H9 (cell line): Measurements from ENCODE around the gene F13A1. TPM values are rescaled to one million over a fixed set of nuclear protein-coding genes. Genes with fewer than 3 reads are reported as not detected.

Source experiments
- DNase-seq: peaks from one replicate; pipeline ENCODE4 v3.0.0-alpha.2; 2017
- H2AFZ ChIP-seq: one replicate; pipeline ENCODE4 v1.6.1; 2013; ENCODE audit warnings: mild to moderate bottlenecking, low read length, control low read depth, moderate library complexity
- H2AK5ac ChIP-seq: 2 replicates; pipeline ENCODE4 v1.6.1; 2013; ENCODE audit warnings: low read length, control low read depth, mixed read lengths; ENCODE audit not compliant: insufficient read length
- H2BK120ac ChIP-seq: one replicate; pipeline ENCODE4 v1.6.1; 2013; ENCODE audit warnings: low read depth, mild to moderate bottlenecking, low read length, control low read depth, inconsistent platforms; ENCODE audit not compliant: poor library complexity, severe bottlenecking
- H2BK12ac ChIP-seq: 2 replicates; pipeline ENCODE4 v1.6.1; 2013; ENCODE audit warnings: low read length, control low read depth, mixed read lengths, low read depth; ENCODE audit not compliant: insufficient read length
- H2BK15ac ChIP-seq: 2 replicates; pipeline ENCODE4 v1.6.1; 2013; ENCODE audit warnings: low read depth, low read length, control low read depth
- H2BK20ac ChIP-seq: one replicate; pipeline ENCODE4 v1.6.1; 2013; ENCODE audit warnings: low read depth, mild to moderate bottlenecking, low read length, control low read depth, inconsistent platforms; ENCODE audit not compliant: poor library complexity, severe bottlenecking
- H2BK5ac ChIP-seq: 2 replicates; pipeline ENCODE4 v1.6.1; 2013; ENCODE audit warnings: low read length, control low read depth, mixed read lengths; ENCODE audit not compliant: insufficient read length
- H3K14ac ChIP-seq: 2 replicates; pipeline ENCODE4 v1.6.1; 2013; ENCODE audit warnings: low read length, control low read depth; ENCODE audit not compliant: insufficient read depth
- H3K18ac ChIP-seq: 2 replicates; pipeline ENCODE4 v1.6.1; 2013; ENCODE audit warnings: low read depth, mild to moderate bottlenecking, mixed read lengths, low read length, control low read depth; ENCODE audit not compliant: insufficient read length
- H3K23ac ChIP-seq: 2 replicates; pipeline ENCODE4 v1.6.1; 2013; ENCODE audit warnings: low read length, control low read depth, mixed read lengths, low read depth; ENCODE audit not compliant: insufficient read length
- H3K23me2 ChIP-seq: 2 replicates; pipeline ENCODE4 v1.6.1; 2013; ENCODE audit warnings: low read depth, mild to moderate bottlenecking, mixed read lengths, low read length, control low read depth; ENCODE audit not compliant: insufficient read length, poor library complexity, severe bottlenecking
- H3K27ac ChIP-seq: 2 replicates; pipeline ENCODE4 v1.5.1; 2013; ENCODE audit warnings: low read length, control low read depth, mixed read lengths, low read depth; ENCODE audit not compliant: insufficient read length
- H3K27me3 ChIP-seq: 2 replicates; pipeline ENCODE4 v1.6.1; 2013; ENCODE audit warnings: low read length, control low read depth, inconsistent platforms; ENCODE audit not compliant: insufficient read depth
- H3K4ac ChIP-seq: 2 replicates; pipeline ENCODE4 v1.6.1; 2013; ENCODE audit warnings: low read depth, mild to moderate bottlenecking, control low read depth, inconsistent platforms, low read length, moderate library complexity
- H3K4me1 ChIP-seq: 2 replicates; pipeline ENCODE4 v1.6.1; 2013; ENCODE audit warnings: low read length, control low read depth, inconsistent platforms; ENCODE audit not compliant: insufficient read depth
- H3K4me2 ChIP-seq: 2 replicates; pipeline ENCODE4 v1.6.1; 2013; ENCODE audit warnings: low read length, control low read depth, mixed read lengths; ENCODE audit not compliant: insufficient read length, insufficient read depth
- H3K56ac ChIP-seq: 2 replicates; pipeline ENCODE4 v1.6.1; 2013; ENCODE audit warnings: low read depth, mild to moderate bottlenecking, mixed read lengths, low read length, control low read depth; ENCODE audit not compliant: insufficient read length
- H3K79me1 ChIP-seq: 2 replicates; pipeline ENCODE4 v1.6.1; 2013; ENCODE audit warnings: low read depth, mild to moderate bottlenecking, moderate library complexity, low read length, control low read depth, inconsistent platforms; ENCODE audit not compliant: insufficient read depth, poor library complexity, severe bottlenecking
- H3K79me2 ChIP-seq: 2 replicates; pipeline ENCODE4 v1.6.1; 2013; ENCODE audit warnings: low read length, control low read depth, inconsistent platforms; ENCODE audit not compliant: insufficient read depth
- H3K9ac ChIP-seq: 2 replicates; pipeline ENCODE4 v1.6.1; 2013; ENCODE audit warnings: low read length, control low read depth, mixed read lengths; ENCODE audit not compliant: insufficient read length; ENCODE audit errors: extremely low read depth
- H3K9me3 ChIP-seq: one replicate; pipeline ENCODE4 v1.6.1; 2013; ENCODE audit warnings: low read depth, low read length, inconsistent platforms; ENCODE audit not compliant: control insufficient read depth
- H3T11ph ChIP-seq: one replicate; pipeline ENCODE4 v1.6.1; 2013; ENCODE audit warnings: mild to moderate bottlenecking, low read length, control low read depth, inconsistent platforms
- H4K20me1 ChIP-seq: one replicate; pipeline ENCODE4 v1.6.1; 2013; ENCODE audit not compliant: control insufficient read depth, insufficient read length, insufficient read depth
- H4K5ac ChIP-seq: 2 replicates; pipeline ENCODE4 v1.6.1; 2013; ENCODE audit warnings: low read depth, mild to moderate bottlenecking, mixed read lengths, low read length, control low read depth; ENCODE audit not compliant: insufficient read length
- H4K8ac ChIP-seq: replicated peaks from 2 replicates; pipeline ENCODE4 v1.6.1; 2013; ENCODE audit warnings: low read length, control low read depth, mixed read lengths, low read depth; ENCODE audit not compliant: insufficient read length
- H4K91ac ChIP-seq: 2 replicates; pipeline ENCODE4 v1.6.1; 2013; ENCODE audit warnings: low read depth, mild to moderate bottlenecking, moderate library complexity, mixed read lengths, low read length, control low read depth; ENCODE audit not compliant: insufficient read length
- H3K27ac Mint-ChIP-seq, 3 experiments: 2 replicates in 2 of 3; 3 replicates in 1 of 3; pipeline ENCODE4 v1.8.0; 2020 to 2021; ENCODE audit warnings: mixed read lengths in 3 of 3, mild to moderate bottlenecking in 1 of 3, moderate library complexity in 1 of 3
- H3K27me3 Mint-ChIP-seq: 2 replicates; pipeline ENCODE4 v1.8.0; 2021; ENCODE audit warnings: low read depth, mild to moderate bottlenecking, moderate library complexity, mixed read lengths
- H3K36me3 Mint-ChIP-seq, 3 experiments: 2 replicates in 2 of 3; 3 replicates in 1 of 3; pipeline ENCODE4 v1.8.0; 2020 to 2021; ENCODE audit warnings: low read depth in 3 of 3, mixed read lengths in 3 of 3; ENCODE audit not compliant: insufficient read depth in 1 of 3
- H3K4me1 Mint-ChIP-seq, 2 experiments: 2 replicates each; pipeline ENCODE4 v1.8.0; 2020; ENCODE audit warnings: mixed read lengths in 2 of 2
- H3K4me3 Mint-ChIP-seq, 2 experiments: 2 replicates in 1 of 2; 3 replicates in 1 of 2; pipeline ENCODE4 v1.8.0; 2020 to 2021; ENCODE audit warnings: mild to moderate bottlenecking in 2 of 2, mixed read lengths in 2 of 2, moderate library complexity in 1 of 2
- H3K9me3 Mint-ChIP-seq, 2 experiments: 2 replicates in 1 of 2; 3 replicates in 1 of 2; pipeline ENCODE4 v1.8.0; 2020; ENCODE audit warnings: mild to moderate bottlenecking in 2 of 2, mixed read lengths in 2 of 2, moderate library complexity in 1 of 2
- WGBS: extraction: QIAGEN DNeasy Blood & Tissue Kit; methylation state at CpG from one replicate; pipeline ENCODE4 v1.1.7; 2013; ENCODE audit warnings: missing lambda C conversion rate, low lambda C conversion rate, mixed read lengths; ENCODE audit not compliant: insufficient read length; ENCODE audit errors: extremely low coverage; 5-methylcytosine and 5-hydroxymethylcytosine counted together
- total RNA-seq: library from RNA; stranded (reverse); gene quantifications from 2 replicates; pipeline ENCODE4 v1.2.1, GENCODE V29; 2021
- TF ChIP-seq, protein P1 (sequence below): fragments of 200-600 bp; sonication (generic); conservative IDR thresholded peaks from 3 replicates; pipeline ENCODE4 v1.8.0; 2021; ENCODE audit warnings: antibody characterized with exemption, mild to moderate bottlenecking

The F13A1 gene
- total RNA-seq, 1 experiment from 2014 or later: 0.15 TPM

DNA sequence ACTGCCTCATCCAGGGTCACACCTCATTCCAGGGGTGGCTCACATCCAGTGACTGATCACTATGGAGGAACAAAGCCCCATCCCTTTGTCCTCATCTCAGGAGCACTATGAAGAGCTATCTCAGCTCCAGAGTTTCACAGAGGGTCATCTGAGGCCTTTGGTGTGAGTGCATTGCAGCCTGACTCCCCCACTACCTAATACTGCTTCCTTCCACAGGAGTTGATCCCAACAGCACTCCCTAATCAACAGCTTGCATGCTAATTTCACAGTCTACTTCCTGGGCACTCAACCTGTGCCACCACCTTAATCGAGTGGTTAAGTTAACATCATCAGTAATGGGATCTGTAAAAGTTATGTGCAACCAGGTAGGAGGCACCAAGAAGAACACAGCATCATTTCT is 37.7 kb downstream of the F13A1 start:
- Histone ChIP-seq H4K5ac (no peak overlapping the region), H2BK5ac (no peak overlapping the region), H3K14ac (no peak overlapping the region), H3T11ph (no peak overlapping the region), H3K18ac (no peak overlapping the region), H3K9ac (no peak overlapping the region), H2BK120ac (no peak overlapping the region), H3K56ac (no peak overlapping the region), H2AFZ (no peak overlapping the region), H3K79me1 (no peaks in the 10 kb centered on the region), H2BK15ac (no peak overlapping the region), H3K9me3 (no peaks in the 10 kb centered on the region), H3K79me2 (no peaks in the 10 kb centered on the region), H2BK20ac (no peak overlapping the region), H3K27ac (no peak overlapping the region), H4K20me1 (no peaks in the 10 kb centered on the region), H2BK12ac (no peak overlapping the region), H3K4me1 (no peaks in the 10 kb centered on the region), H3K4me2 (no peak overlapping the region), H3K4ac (no peak overlapping the region), H3K23ac (no peak overlapping the region), H3K23me2 (no peaks in the 10 kb centered on the region), H4K8ac (no peak overlapping the region), H2AK5ac (no peak overlapping the region), H3K27me3 (no peaks in the 10 kb centered on the region), H4K91ac (no peak overlapping the region)
- Mint-ChIP-seq H3K4me1 (no peaks in the 10 kb centered on the region), H3K36me3 (no peaks in the 10 kb centered on the region), H3K9me3 (no peaks in the 10 kb centered on the region), H3K27me3 (peaks cover 2% of the 10 kb centered on the region; the same call in 1 of the 2 replicates), H3K27ac (no peak overlapping the region), H3K4me3 (no peak overlapping the region)
- TF ChIP-seq, protein P1, sequence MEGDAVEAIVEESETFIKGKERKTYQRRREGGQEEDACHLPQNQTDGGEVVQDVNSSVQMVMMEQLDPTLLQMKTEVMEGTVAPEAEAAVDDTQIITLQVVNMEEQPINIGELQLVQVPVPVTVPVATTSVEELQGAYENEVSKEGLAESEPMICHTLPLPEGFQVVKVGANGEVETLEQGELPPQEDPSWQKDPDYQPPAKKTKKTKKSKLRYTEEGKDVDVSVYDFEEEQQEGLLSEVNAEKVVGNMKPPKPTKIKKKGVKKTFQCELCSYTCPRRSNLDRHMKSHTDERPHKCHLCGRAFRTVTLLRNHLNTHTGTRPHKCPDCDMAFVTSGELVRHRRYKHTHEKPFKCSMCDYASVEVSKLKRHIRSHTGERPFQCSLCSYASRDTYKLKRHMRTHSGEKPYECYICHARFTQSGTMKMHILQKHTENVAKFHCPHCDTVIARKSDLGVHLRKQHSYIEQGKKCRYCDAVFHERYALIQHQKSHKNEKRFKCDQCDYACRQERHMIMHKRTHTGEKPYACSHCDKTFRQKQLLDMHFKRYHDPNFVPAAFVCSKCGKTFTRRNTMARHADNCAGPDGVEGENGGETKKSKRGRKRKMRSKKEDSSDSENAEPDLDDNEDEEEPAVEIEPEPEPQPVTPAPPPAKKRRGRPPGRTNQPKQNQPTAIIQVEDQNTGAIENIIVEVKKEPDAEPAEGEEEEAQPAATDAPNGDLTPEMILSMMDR: no peak
- WGBS: no CpG with 5 or more reads among the region's 1 CpG
- DNase-seq: no peak
